Ovary (tissue), 9 donors: ENCODE results near the gene LPGAT1. TPM values are rescaled to one million over a fixed set of nuclear protein-coding genes. Genes with fewer than 3 reads are reported as not detected.

ENCODE experiments used
- DNase-seq, 5 donors: peaks; one replicate each; pipeline ENCODE4 v3.0.0-alpha.2; 2019 to 2020
- H3K27ac ChIP-seq, 2 donors: fragments of 200-600 bp; one replicate each; pipeline versions ENCODE4 v1.5.1 to v1.8.0; 2019 to 2022
- H3K27me3 ChIP-seq: fragments of 200-600 bp; one replicate; pipeline ENCODE4 v1.8.0; 2022
- H3K36me3 ChIP-seq: fragments of 200-600 bp; sonication (generic); one replicate; pipeline ENCODE4 v1.5.1; 2019
- H3K4me1 ChIP-seq: one replicate; pipeline ENCODE4 v1.8.1; 2013; ENCODE audit warnings: mild to moderate bottlenecking, moderate library complexity; ENCODE audit not compliant: insufficient read depth
- H3K4me3 ChIP-seq: fragments of 200-600 bp; sonication (generic); one replicate; pipeline ENCODE4 v1.5.1; 2017
- H3K9me3 ChIP-seq, 2 donors: fragments of 200-600 bp in 1 of 2; sonication (generic) in 1 of 2; one replicate each; pipeline versions ENCODE4 v1.5.1 to v1.8.1; 2013 to 2019; ENCODE audit warnings: mild to moderate bottlenecking in 1 of 2, moderate library complexity in 1 of 2
- EP300 ChIP-seq: sonication (generic); formaldehyde crosslinking; IDR thresholded peaks from one replicate; pipeline ENCODE4 v1.6.1; 2017; ENCODE audit warnings: antibody characterized with exemption
- POLR2A ChIP-seq: fragments of 450-650 bp; IDR thresholded peaks from one replicate; pipeline ENCODE4 v1.6.1; 2017; ENCODE audit warnings: antibody characterized with exemption, mild to moderate bottlenecking, moderate library complexity
- WGBS, 3 donors: extraction: QIAGEN DNeasy Blood & Tissue Kit in 1 of 3; methylation state at CpG; one replicate each; pipeline versions ENCODE4 v1.1.5 to v1.1.7; 2013 to 2017; 5-methylcytosine and 5-hydroxymethylcytosine counted together
- intact Hi-C, 4 donors: fragments of 100-400 bp; cut with DNase I; formaldehyde crosslinking; loops; one replicate each; pipeline versions ENCODE4 v1.11.0 to v1.15.1; 2022 to 2023
- polyA plus RNA-seq, 2 donors: library from polyadenylated mRNA; stranded (reverse); fragments of 200-250 nt in 1 of 2; fragments of 350-450 nt in 1 of 2; fragmentation: Illumina TruSeq in 1 of 2; extraction: RNeasy Lipid Tissue Mini Kit (QIAGEN cat#74804) in 1 of 2; gene quantifications; one replicate each; pipeline ENCODE4 v1.2.3, GENCODE V29; 2013 to 2014
- total RNA-seq, 7 donors: library from RNA; depleted of rRNA in 2 of 7; stranded (reverse); fragments of >200 nt in 2 of 7; fragmentation: NEBNext Ultra II Directional in 3 of 7; extraction: Animal tissue kit (Norgen Biotek cat#: 25700) in 3 of 7; gene quantifications; one replicate each; pipeline versions ENCODE4 v1.1.0 to v1.2.4, GENCODE V29; 2016 to 2023
- TF ChIP-seq, protein P1 (sequence below), 3 donors: fragments of 450-650 bp in 2 of 3; fragments of 200-600 bp in 1 of 3; IDR thresholded peaks; one replicate each; pipeline versions ENCODE4 v1.5.1 to v1.8.0; 2016 to 2022; ENCODE audit warnings: antibody characterized with exemption in 3 of 3, mild to moderate bottlenecking in 1 of 3
- donor health status: DM: no; HTN: no; CAD: no; lungs with moderate emphysema.
- donor health status: DM: no; HTN: no; CAD: no.
- donor health status: Bipolar disorder and iron deficiency.
- donor health status: DM: yes; HTN: yes; CAD: no.
- donor health status: DM: no; HTN: no; CAD: no.
- donor health status: DM: yes; HTN: yes; CAD: no.

LPGAT1 gene
- total and polyA plus RNA-seq, 9 donors, result 6.3 to 32.7 (median 26.1) TPM

DNA sequence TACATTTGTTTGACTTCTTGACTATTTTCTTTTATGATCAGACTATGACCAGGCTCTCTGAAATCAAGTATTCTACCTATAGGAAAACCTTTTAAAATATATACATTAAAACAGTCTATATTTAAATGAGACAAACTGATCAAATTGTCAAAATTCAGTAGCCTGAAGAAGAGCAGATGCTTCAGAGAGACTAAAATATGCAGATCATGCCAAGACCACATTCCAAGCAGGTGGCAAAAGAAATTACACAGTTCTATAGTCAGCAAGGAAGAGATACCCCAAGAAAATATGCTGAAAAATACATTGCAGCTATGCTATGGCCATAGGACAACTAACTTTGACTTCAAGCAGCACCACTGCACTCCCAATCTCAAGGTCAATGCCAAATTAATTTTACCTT lies 3.5 kb downstream of the LPGAT1 start:
- intact Hi-C loops, result no loop called here
- Histone ChIP-seq H3K36me3 (no peaks in the 10 kb centered on the region), H3K4me3 (no peak overlapping the region), H3K27ac (no peak overlapping the region), H3K9me3 (no peaks in the 10 kb centered on the region), H3K4me1 (peaks cover 3% of the 10 kb centered on the region), H3K27me3 (no peaks in the 10 kb centered on the region)
- DNase-seq, result no peak
- no peak for TF ChIP-seq POLR2A
- no peak for TF ChIP-seq EP300
- TF ChIP-seq, protein P1, sequence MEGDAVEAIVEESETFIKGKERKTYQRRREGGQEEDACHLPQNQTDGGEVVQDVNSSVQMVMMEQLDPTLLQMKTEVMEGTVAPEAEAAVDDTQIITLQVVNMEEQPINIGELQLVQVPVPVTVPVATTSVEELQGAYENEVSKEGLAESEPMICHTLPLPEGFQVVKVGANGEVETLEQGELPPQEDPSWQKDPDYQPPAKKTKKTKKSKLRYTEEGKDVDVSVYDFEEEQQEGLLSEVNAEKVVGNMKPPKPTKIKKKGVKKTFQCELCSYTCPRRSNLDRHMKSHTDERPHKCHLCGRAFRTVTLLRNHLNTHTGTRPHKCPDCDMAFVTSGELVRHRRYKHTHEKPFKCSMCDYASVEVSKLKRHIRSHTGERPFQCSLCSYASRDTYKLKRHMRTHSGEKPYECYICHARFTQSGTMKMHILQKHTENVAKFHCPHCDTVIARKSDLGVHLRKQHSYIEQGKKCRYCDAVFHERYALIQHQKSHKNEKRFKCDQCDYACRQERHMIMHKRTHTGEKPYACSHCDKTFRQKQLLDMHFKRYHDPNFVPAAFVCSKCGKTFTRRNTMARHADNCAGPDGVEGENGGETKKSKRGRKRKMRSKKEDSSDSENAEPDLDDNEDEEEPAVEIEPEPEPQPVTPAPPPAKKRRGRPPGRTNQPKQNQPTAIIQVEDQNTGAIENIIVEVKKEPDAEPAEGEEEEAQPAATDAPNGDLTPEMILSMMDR (IDR thresholded peaks at IDR 0.05), result no peak

GRCh38 chr1:211825980-211826379 lies 4.6 kb downstream of the LPGAT1 start:
- WGBS, 3 donors, result 89 to 96% (median 95%) methylated on average over 1 of the region's 1 CpG
- intact Hi-C loops, result no loop called here
- no peaks in the 10 kb centered on the region for H3K36me3 ChIP-seq

GRCh38 chr1:211822677-211823407 lies 7.7 kb downstream of the LPGAT1 start:
- Histone ChIP-seq H3K27me3 (no peaks in the 10 kb centered on the region), H3K4me3 (no peak overlapping the region), H3K9me3 (no peaks in the 10 kb centered on the region), H3K27ac (no peak overlapping the region), H3K36me3 (no peaks in the 10 kb centered on the region), H3K4me1 (no peaks in the 10 kb centered on the region)
- no peak for TF ChIP-seq EP300
- TF ChIP-seq, protein P1 (IDR thresholded peaks at IDR 0.05), result no peak
- no peak for TF ChIP-seq POLR2A
- DNase-seq, result no peak
- intact Hi-C loops, result no loop called here
- 94 to 97% (median 94%) methylated on average over 5 of the region's 5 CpGs for WGBS, 3 donors

More at GRCh38 chr1:211825980-211826379, 4.6 kb downstream of the LPGAT1 start:
- Histone ChIP-seq H3K4me3 (no peak overlapping the region), H3K4me1 (peaks cover 3% of the 10 kb centered on the region), H3K27me3 (no peaks in the 10 kb centered on the region), H3K9me3 (no peaks in the 10 kb centered on the region), H3K27ac (no peak overlapping the region)
- TF ChIP-seq POLR2A (no peak), EP300 (no peak)
- TF ChIP-seq, protein P1 (IDR thresholded peaks at IDR 0.05), result no peak
- no peak for DNase-seq

DNA sequence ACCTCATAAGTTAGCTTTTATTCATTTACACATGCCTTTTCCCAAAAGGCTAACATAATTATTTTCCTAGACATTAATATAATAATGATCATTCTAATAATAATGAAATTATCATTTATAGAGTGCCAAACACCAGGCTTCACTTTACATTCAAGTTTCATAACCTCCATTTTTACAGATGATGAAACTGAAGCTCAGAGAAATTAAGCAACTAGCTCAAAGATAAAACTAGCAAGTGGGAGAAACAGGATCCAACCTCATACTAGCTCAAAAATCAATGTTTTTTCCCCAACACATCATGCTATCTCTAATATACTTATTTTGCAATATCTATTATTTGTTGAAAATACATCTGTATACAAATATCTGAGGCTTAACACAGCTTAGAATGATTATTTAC lies 14.0 kb downstream of the LPGAT1 start:
- Histone ChIP-seq H3K27ac (no peak overlapping the region), H3K27me3 (no peaks in the 10 kb centered on the region), H3K4me1 (no peaks in the 10 kb centered on the region), H3K4me3 (no peak overlapping the region), H3K9me3 (no peaks in the 10 kb centered on the region), H3K36me3 (no peaks in the 10 kb centered on the region)
- intact Hi-C loops, result no loop called here
- TF ChIP-seq, protein P1 (IDR thresholded peaks at IDR 0.05), result no peak
- TF ChIP-seq POLR2A, result no peak
- TF ChIP-seq EP300, result no peak
- no peak for DNase-seq
